Chondrocyte (in vitro differentiated cells): ENCODE measurements around the gene ACBD5. TPM values are rescaled to one million over a fixed set of nuclear protein-coding genes. Genes with fewer than 3 reads are reported as not detected.

Experiments used
- DNase-seq: peaks from one replicate; pipeline ENCODE4 v3.0.0; 2021; ENCODE audit warnings: mixed read lengths, low spot score
- H3K27ac Mint-ChIP-seq: one replicate; pipeline ENCODE4 v1.8.0; 2021; ENCODE audit warnings: mild to moderate bottlenecking, moderate library complexity, mixed read lengths; ENCODE audit not compliant: unreplicated experiment
- H3K27me3 Mint-ChIP-seq: 2 replicates; pipeline ENCODE4 v1.8.0; 2021; ENCODE audit warnings: low read depth, mixed read lengths
- H3K36me3 Mint-ChIP-seq: 2 replicates; pipeline ENCODE4 v1.8.0; 2021; ENCODE audit warnings: low read depth, mixed read lengths
- H3K4me1 Mint-ChIP-seq: 2 replicates; pipeline ENCODE4 v1.8.0; 2021; ENCODE audit warnings: low read depth, mild to moderate bottlenecking, mixed read lengths
- H3K4me3 Mint-ChIP-seq: one replicate; pipeline ENCODE4 v1.8.0; 2021; ENCODE audit warnings: mild to moderate bottlenecking, moderate library complexity, mixed read lengths; ENCODE audit not compliant: unreplicated experiment
- H3K9me3 Mint-ChIP-seq: 2 replicates; pipeline ENCODE4 v1.8.0; 2021; ENCODE audit warnings: low read depth, mixed read lengths
- total RNA-seq: library from RNA; stranded (reverse); gene quantifications from 3 replicates; pipeline ENCODE4 v1.2.1, GENCODE V29; 2021
- TF ChIP-seq, protein P1 (sequence below): fragments of 200-600 bp; sonication (generic); IDR thresholded peaks from 2 replicates; pipeline ENCODE4 v1.5.0; 2021; ENCODE audit warnings: antibody characterized with exemption, mild to moderate bottlenecking, moderate library complexity

The ACBD5 gene
- total RNA-seq, 1 donor from 2014 or later = 24.6 TPM

DNA sequence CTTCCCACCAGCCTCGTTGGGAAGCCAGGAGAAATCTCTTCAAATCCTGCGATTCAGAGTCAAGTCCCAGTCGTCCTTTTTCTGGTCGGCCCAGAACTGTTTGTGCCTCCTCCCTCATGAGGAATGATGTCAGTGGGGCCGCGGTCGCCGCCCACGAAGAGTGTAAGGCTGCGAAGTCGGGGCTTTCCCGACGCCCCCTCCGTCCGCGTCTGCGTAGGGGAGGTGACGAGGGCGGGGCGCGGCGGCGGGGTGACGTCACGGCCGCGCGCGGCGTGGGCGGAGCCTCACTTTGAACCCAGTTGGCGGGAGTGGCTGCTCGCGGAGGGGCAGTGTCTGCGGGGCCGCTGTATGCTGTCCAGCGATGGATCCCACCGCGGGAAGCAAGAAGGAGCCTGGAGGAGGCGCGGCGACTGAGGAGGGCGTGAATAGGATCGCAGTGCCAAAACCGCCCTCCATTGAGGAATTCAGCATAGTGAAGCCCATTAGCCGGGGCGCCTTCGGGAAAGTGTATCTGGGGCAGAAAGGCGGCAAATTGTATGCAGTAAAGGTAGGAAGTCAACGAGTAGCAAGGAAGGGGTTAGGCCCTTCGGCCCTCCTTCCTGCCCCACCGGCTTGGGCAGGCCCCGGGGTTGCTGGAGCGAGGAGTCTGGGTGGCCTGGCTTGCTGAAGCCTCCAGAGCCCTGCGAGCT lies 85.4 kb downstream of the ACBD5 start, which contains the start of gene MASTL:
Gene MASTL, plus strand, starts transcription at position 287 of the 689 bp plus-strand sequence. Its CDS starts 75 bp downstream, at position 362.
- TF ChIP-seq, protein P1, sequence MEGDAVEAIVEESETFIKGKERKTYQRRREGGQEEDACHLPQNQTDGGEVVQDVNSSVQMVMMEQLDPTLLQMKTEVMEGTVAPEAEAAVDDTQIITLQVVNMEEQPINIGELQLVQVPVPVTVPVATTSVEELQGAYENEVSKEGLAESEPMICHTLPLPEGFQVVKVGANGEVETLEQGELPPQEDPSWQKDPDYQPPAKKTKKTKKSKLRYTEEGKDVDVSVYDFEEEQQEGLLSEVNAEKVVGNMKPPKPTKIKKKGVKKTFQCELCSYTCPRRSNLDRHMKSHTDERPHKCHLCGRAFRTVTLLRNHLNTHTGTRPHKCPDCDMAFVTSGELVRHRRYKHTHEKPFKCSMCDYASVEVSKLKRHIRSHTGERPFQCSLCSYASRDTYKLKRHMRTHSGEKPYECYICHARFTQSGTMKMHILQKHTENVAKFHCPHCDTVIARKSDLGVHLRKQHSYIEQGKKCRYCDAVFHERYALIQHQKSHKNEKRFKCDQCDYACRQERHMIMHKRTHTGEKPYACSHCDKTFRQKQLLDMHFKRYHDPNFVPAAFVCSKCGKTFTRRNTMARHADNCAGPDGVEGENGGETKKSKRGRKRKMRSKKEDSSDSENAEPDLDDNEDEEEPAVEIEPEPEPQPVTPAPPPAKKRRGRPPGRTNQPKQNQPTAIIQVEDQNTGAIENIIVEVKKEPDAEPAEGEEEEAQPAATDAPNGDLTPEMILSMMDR = no peak
- Mint-ChIP-seq H3K9me3 (no peaks in the 10 kb centered on the region), H3K27ac (peak within 1 kb of the TSS; percentile 99), H3K4me3 (peak within 1 kb of the TSS; percentile 92), H3K27me3 (no peaks in the 10 kb centered on the region), H3K36me3 (no peaks in the 10 kb centered on the region), H3K4me1 (peaks cover 43% of the 10 kb centered on the region)
- peak; percentile 96 for DNase-seq

DNA sequence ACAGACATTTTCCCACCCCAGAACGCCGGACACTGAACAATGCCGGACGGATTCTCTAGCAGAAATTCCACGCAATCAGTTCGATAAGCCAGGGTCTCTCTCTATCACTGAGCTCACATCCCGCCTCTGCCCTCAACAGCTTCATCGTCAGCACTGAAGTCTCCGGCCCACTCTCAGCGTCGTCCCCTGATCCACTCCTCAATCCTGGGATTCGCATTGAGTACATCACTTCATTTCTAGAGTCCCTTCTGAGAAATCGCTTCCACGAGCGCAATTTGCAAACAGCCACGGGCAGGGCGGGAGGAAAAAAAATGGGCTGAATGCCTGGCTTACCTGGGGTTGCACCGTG lies 86.8 kb downstream of the ACBD5 start:
- H3K36me3 Mint-ChIP-seq = no peaks in the 10 kb centered on the region
- peak overlapping the region; percentile 99 for H3K27ac Mint-ChIP-seq
- no peaks in the 10 kb centered on the region for H3K27me3 Mint-ChIP-seq
- H3K4me1 Mint-ChIP-seq = peaks cover 48% of the 10 kb centered on the region
- DNase-seq = no peak
- no peaks in the 10 kb centered on the region for H3K9me3 Mint-ChIP-seq
- peak overlapping the region; percentile 92 for H3K4me3 Mint-ChIP-seq
- TF ChIP-seq, protein P1 = no peak

DNA sequence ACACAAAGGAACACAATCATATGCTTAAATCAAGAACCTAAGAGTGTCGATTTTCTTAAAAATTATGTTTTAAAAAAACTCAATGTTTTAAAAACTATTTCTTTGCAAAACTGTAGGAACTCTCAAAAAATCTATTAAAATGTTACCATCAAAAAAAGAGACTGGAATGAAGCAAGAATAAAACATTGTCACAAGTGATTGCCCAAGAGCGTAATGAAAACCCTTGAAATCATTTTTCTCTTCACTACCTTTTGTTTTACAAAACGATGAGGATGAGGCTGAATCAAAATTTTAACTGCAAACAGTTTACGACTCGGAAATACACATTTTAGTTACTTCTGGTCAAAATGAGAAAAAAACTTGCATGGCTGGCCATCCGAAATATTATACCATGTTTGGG lies 87.3 kb downstream of the ACBD5 start:
- Mint-ChIP-seq H3K4me1 (peaks cover 48% of the 10 kb centered on the region), H3K27me3 (no peaks in the 10 kb centered on the region), H3K36me3 (peaks cover 1% of the 10 kb centered on the region), H3K9me3 (no peaks in the 10 kb centered on the region), H3K27ac (peak overlapping the region; percentile 99), H3K4me3 (peak overlapping the region; percentile 92)
- no peak for DNase-seq
- TF ChIP-seq, protein P1 = no peak

DNA sequence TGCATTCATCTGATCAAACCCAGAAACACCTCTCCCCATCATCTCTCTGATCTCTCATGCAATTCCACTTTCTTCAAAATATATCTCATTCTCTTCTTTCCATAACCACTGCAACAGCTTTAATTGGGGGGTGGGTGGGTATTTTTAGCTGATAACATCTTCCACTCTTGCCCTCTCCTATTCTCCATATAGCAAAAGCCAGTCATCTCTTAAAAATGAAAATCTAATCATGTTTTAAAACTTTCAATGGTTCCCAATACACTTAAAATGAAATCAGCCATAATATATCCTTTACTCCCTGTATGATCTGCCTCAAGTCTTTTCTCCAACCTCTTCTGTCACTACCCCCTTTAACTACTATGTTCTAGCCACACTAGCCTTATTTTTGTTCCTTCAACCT lies 87.9 kb downstream of the ACBD5 start:
- no peak for DNase-seq
- peak overlapping the region; percentile 99 for H3K27ac Mint-ChIP-seq
- H3K4me3 Mint-ChIP-seq = peak overlapping the region; percentile 92
- no peaks in the 10 kb centered on the region for H3K9me3 Mint-ChIP-seq
- peaks cover 42% of the 10 kb centered on the region for H3K4me1 Mint-ChIP-seq
- TF ChIP-seq, protein P1 = no peak
- H3K27me3 Mint-ChIP-seq = no peaks in the 10 kb centered on the region
- H3K36me3 Mint-ChIP-seq = peaks cover 5% of the 10 kb centered on the region

DNA sequence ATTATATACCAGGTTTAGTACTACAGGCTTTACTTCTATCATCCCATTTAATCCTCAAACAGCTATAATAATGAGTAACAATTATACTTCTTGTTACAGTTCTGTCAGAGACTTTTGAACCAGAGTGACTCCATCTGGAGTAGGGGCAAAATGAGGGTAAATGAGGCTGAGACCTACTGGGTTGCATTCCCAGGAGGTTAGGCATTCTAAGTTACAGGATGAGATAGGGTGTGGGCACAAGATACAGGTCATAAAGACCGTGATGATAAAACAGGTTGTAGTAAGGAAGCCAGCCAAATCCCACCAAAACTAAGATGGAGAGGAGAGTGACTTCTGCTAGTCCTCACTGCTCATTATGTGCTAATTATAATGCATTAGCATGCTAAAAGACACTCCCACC lies 90.3 kb downstream of the ACBD5 start:
- no peak for DNase-seq
- H3K9me3 Mint-ChIP-seq = no peaks in the 10 kb centered on the region
- H3K4me1 Mint-ChIP-seq = peaks cover 30% of the 10 kb centered on the region
- H3K27ac Mint-ChIP-seq = peak overlapping the region; percentile 76
- TF ChIP-seq, protein P1 = no peak
- H3K36me3 Mint-ChIP-seq = peaks cover 16% of the 10 kb centered on the region
- H3K4me3 Mint-ChIP-seq = no peak overlapping the region
- no peaks in the 10 kb centered on the region for H3K27me3 Mint-ChIP-seq
